Myocyte (in vitro differentiated cells): ENCODE measurements around the gene ST3GAL4. TPM values are rescaled to one million over a fixed set of nuclear protein-coding genes. Genes with fewer than 3 reads are reported as not detected.
"Not testable (repeated sequence)": the region's sequence is repeated elsewhere in the genome, so short reads cannot be mapped to it uniquely, and the experiment has no call there.

ENCODE experiments used
- DNase-seq: peaks from one replicate; pipeline ENCODE4 v3.0.0-alpha.2; 2012; ENCODE audit warnings: low read depth
- total RNA-seq: library from RNA; depleted of rRNA; stranded (reverse); fragments of >200 nt; gene quantifications from 2 replicates; pipeline ENCODE4 v1.2.3, GENCODE V29; 2014

The ST3GAL4 gene
- total RNA-seq, 1 donor from 2014 or later, result 24.2 TPM

DNA sequence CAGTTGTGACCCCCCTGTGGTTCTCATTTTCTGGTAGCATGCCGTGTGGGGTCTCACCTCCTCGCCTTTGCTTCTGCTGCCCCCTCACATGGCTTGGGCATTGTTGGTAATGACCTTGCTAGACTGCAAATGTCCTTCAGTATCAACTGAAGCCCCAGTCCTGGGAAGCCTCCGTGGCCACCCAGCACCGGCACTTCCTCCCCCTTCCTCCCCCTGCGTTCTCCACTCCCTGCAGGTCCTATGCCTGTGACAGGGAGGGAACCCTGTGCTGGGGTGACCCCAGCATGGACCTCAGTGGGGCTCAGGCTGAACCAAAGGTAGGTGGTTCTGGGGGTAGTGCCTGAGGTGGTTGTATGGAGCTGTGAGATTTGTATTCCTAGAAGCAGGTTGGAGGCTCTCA is 5.9 kb downstream of the ST3GAL4 start:
- no peak for DNase-seq

DNA sequence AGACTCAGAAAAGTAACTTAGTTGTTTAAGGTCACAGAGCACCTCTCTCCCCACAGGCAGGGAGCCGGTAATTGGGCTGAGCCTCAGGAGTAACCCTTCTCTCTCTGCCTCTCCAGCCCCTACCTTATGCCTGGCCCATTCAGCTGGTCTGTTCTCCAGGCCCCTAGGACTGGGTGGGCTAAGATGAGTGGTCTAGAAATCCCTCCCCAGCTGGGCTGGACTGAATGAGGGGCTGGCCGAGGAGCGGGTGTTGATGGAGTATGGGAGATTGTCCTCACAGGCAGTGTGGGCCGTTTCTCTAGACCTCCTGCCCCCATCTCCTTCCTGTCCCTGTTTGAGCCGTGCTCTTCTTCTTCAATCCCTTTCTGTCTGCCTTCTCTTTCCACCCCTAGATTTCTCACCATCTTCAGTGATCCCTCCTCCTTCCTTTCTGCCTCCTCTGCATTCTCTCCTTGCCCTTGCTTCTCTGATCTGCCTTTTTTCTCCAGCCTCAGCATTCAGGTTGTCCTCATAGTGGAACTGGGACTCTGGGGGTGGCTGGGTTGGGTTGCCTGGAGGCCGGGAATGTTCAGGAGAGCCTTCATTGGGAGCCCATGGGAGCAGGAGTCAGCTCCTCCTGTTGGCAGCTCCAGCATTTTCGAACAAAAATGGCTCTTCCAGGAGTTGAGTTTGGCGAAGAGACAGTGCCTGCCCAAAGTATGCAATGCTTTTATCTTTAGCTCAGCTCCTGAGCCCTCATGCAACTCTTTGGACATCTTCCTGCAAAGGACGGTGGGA is 7.6 kb downstream of the ST3GAL4 start:
- DNase-seq, result no peak

DNA sequence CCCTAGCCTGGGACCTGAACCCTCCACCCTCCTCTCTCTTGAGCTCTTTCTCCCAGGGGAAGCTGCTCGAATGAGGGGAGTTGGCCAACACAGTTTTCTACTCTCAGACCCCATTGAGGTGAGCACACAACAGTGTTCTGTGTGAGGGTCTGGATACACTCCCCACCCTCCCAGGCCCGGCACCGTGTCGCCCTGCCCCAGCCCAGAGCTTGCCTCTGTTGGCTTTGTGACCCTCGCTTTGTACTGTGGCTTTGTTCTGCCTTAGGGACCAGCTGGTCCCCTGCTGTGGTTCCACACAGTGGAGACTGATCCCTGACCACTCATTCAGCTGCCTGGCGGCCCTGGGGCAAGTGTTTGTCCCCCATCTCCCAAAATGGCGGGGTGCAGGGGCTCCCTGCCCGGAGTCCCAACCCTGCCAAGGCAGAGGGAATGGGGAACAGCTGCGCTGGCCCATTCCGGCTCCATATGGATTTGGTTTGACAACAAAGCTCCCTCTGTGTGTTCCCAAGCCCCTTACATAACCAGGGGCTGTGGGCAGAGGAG is 8.3 kb downstream of the ST3GAL4 start:
- DNase-seq, result peak; percentile 49

DNA sequence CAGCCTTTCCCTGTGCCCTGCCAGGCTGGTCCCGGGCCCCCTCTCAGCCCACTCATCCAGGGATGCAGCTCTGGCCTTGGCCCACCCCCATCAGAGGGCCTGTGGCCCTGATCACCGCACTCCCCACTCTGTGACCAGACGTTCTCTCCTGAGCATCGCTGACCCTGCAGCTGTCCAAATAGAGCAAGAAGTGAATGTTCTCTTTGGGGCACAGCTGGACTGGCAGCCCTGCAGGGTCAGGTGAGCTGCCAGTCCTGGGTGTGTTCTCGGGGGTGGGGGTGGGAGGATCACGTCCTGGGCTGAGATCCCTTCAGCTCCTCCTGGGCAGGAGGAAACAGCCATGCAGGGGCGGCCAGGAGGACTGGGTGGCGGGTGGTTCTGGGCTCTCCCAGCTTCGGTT is 9.2 kb downstream of the ST3GAL4 start:
- not testable (repeated sequence) for DNase-seq

DNA sequence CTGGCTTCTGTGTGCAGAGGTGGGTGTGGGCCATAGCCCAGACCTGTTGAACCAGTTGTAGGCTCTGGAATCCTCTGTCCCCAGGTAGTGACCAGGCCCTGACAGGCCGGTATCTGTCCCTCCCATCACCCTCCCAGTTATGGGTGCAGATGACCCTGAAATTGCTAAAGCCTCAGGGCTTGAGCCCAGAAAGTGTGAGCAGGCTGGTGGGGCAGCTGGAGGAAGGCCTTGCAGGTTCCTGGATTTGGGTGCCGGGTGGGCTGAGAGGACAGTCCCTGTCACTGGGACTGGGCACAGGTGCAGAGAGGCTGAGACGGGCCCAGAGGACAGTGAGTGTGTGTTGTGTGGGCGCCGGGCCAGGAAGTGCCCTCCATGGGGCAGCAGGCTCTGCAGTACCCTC is 10.0 kb downstream of the ST3GAL4 start:
- not testable (repeated sequence) for DNase-seq

DNA sequence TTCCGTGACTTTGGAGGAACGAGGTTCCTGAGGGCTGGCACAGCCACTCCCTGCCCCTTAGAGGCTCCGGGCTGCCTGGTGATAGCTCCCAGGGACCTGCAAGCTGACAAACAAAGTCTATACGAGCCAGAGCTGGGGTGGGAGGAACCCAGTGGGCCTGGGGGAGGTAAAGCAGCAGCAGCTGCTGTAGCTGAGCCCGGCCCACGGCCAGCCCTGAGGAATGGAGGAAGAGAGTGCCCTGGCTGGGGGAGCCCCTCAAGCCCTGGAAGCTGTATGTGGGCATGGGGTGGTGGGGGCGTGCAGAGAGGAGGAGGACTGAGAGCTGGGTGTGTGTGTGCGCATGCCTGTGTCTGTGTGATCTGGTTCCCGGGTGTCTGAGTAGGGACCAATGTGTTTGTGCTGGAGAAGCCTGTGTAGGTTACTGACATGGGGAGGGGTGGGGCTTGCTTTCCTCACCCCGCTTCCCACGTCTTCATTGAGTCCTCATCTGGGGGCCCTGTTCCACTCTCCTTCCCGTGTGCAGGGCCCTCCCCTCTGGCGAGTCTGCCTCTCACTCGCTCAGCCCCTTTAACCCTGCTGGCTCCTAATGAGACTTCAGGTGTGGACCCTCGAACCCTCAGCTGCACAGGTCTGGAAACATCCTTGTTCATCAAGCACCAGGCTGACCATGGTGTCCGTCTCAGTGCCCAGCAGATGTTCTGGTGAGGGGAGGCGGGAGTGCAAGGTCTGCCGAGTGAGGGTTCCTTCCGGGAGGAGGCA is 10.8 kb downstream of the ST3GAL4 start:
- no peak for DNase-seq

DNA sequence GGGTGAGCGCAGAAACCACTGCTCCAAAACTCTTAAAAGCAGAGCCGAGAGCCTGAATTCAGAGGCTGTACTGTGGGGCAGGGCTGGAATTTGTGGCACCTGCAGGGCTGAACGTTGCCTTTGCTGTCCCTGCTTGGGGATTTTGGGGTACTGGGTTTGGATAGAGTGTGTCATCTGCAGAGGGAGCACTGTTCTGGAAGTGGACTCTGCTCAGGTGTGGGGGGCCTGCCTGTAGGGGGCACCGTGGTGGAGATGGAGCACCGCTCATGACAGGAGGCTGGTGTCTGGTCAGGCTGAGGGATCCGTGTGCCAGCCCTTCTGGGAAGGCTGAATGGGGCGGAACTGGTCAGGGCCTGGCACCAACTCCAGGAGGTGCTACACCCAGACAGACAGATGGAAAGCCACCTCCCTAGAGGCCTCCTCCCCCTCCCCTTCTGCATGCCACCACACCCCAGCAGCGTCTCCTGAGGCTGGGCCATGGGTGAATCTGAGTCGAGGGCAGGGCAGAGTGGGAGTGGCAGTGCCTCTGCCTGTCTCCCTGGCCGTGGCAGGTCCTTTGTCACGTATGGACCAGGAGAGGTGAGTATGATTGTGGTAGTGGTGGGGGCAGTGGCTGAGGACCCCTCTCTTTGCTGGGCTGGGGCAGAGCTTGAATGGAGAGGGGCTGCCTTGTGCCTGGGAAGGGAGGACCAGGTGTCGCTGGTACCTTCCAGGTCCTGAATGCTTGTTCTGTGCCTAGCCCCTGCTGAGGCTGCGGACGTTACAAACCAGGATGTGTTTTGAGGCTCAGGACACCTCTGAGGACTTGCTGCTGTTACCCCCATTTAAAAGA is 11.6 kb downstream of the ST3GAL4 start:
- not testable (repeated sequence) for DNase-seq

DNA sequence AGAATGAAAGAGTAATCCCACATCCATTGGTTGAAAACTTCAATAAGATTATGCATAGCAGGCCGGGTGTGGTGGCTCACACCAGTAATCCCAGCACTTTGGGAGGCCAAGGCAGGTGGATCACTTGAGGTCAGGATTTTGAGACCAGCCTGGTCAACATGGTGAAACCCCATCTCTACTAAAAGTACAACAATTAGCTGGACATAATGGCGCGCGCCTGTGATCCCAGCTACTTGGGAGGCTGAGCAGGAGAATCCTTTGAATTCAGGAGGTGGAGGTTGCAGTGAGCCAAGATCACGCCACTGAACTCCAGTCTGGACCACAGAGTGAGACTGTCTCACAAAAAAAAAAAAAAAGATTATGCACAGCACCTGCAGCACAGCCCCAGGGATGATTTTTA is 12.3 kb downstream of the ST3GAL4 start:
- DNase-seq, result not testable (repeated sequence)

DNA sequence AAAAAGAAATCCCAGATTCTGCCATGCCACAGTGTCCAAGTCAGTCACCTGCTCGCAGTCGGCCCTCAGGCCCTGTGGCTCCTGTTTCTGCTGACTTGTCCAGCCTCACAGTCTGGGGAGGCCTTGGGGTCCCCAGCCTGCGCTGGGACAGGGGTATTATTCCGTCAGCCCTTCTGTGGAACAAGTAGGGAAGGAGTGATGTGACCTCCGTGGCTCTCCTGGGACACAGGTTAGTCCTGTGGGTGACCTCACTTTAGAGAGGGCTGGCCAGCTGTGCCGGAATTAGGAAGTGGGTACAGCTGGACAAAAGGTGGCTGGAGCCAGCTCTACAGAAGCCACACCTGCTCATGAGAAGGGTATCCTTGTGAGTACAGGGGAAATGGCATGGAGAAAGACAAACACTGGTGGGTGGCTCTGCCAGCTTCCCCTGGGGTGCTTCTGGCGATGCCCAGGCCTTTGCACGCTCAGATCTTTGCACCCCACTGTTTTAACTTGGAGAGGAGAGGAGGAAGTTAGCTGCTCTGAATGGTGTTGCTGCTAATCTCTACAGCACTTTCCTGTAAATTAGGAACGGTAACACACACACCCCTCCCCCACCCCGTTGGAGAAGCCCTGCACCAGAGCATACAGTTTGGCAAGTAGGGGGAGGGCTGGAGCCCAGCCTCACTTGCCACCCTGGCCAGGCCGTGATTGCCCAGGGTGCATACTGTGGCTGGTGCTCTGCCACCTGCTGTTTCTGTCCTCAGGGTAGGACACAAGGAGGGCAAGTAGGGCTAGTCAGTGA is 13.0 kb downstream of the ST3GAL4 start:
- DNase-seq, result peak; percentile 21

DNA sequence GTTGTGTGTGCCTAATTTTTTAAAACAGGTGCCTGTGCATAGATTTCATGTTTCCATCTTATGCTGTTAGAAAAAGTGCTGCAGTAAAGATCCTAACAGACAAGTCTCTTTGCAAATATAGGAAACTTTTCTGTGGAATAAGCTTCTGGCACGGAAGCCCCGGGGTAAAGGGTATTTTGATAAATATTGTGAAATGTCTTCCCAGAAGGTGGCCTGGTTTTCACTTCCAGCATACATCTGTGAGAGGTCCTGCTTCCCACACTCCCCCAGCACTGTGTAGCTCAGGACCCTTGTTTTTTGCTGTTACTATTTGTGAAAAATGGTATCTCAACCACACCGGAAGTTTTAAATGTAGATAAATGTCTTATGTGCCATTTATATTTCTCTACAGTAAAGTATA is 14.5 kb downstream of the ST3GAL4 start:
- DNase-seq, result no peak

DNA sequence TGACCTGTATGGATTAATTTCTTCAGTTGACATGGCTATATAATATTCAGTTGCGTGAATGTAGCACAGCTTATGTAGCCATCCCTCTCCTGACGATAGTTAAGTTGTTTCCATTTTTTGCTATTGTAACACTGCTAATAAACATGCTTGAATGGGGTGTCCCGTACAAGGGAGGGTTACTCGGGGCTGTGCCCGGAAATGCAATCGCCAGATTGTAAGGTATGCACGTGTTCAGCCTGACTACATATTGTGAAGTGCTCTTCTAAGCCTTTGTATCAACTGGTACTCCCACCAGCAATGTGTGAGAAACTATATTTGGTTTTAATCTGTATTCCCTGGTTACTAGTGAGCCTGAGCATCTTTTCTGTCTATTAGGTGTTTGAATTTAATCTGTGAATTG is 16.1 kb downstream of the ST3GAL4 start:
- no peak for DNase-seq

DNA sequence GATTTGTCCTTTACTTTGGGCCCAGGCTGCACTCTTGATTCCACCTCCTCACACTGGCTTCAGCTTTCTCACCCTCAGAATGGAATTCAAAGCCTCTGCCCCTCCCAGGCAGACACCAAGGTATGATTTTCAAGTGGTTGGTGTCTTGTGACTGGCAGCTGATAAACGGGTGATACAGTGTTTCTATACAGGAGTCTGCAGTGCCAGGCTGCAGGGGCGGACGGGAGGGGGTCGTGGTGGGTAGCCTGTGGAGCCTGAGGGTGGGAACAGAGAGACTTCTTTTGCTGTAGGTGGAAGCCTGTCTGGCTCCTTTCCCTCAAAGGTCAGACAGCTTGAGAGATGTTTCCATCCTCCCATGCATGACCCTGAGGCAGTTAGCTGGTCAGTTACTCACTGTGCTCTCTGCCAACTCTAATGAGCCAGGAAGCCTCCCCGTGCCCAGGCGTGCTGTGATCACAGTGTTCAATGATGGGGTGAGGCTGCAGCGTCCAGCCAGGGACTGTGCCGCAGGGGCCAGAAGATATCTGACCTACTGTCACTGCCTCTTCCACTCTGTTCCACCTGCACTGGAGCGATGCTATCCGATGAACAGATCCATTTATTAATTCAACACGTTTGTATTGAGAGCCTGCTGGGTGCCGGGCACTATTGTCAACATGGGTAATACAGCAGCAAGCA is 18.0 kb downstream of the ST3GAL4 start:
- DNase-seq, result peak; percentile 57

DNA sequence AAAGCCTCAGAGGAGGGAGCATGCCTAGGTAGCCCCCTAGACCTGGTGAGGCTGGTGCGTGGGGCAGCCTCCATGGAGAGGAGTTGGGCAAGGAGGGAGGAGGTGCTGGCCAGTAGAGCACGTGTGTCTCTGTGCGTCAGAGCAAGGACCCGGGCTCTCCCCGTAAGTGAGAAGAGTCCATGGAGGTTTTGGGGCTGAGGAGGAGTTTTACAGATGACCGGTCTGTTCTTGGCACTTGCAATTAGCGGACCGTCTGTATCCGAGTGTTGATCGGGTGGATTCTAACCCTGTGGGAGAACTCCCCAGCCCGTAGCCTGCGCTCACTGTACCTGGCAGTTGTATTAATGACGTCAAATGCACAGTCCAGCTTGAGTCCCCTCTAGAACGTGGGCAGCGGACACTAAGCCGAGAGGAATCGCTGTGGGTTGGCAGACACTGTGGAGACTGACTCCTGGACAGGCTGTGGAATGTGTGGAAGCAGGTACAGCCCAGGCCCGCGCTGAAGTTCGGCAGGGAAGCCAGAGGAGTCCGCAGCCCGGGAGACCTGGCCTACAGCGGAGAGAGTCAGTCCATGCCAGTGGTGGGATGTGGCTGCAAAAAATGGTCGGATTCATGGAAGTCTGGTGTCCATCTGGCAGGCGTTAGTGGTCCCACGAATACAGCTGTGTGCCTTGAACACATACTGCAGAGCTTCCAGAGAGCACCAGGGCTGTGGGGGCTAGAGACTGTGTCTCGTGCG is 19.2 kb downstream of the ST3GAL4 start:
- not testable (repeated sequence) for DNase-seq

DNA sequence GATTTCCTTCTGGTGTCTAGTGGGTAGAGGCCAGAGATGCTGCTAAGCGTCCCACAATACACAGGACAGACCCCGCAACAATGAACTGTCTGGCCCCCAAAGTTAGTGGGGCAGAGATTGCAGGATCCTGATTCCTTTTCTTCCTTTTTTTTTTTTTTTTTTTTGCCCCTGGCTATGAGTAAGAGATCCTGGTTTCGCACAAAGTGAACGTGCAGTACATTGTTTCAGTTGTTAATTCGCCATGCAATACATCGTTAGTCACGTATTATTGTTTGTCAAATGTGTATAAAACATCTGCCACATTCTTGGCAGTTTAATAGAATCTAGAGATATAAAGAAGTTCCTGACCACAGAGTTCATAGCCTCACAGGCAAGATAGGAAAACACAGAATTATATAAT is 20.2 kb downstream of the ST3GAL4 start:
- DNase-seq, result no peak

DNA sequence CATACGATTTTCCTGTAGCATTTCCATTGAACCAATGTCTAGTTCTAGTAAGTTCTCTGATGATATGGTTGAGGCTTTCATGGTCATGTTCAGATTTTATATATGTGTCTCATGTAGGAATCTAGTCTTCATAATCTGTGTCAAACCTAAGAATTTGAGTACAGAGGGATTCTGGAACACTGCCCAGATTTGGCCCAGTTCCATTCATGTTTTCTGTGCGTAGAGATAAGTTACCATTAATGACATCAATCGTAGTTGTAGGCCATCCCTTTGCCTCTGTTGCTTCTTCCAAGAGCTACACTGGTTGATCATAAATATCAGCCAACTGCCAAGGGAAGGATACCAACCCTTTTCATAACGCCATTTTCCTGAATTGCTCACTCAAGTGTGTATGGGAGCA is 23.3 kb downstream of the ST3GAL4 start:
- no peak for DNase-seq

DNA sequence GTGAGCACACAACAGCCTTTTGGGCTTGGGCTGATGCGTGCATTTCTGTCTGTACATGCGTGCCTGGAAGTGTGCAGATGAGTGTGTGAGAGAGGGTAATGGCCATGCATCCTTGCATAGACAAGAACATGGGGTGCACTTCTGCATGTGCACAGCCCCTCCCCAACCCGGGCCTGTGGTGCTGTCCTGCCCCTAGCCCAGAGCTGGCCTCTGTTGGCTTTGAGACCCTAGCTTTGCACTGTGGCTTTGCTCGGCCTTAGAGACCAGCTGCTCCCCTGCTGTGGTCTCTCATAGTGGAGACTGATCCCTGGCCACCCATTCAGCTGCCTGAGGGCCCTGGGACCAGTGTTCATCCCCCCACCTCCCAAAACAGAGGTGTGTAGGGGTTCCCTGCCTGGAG is 25.4 kb downstream of the ST3GAL4 start:
- no peak for DNase-seq

DNA sequence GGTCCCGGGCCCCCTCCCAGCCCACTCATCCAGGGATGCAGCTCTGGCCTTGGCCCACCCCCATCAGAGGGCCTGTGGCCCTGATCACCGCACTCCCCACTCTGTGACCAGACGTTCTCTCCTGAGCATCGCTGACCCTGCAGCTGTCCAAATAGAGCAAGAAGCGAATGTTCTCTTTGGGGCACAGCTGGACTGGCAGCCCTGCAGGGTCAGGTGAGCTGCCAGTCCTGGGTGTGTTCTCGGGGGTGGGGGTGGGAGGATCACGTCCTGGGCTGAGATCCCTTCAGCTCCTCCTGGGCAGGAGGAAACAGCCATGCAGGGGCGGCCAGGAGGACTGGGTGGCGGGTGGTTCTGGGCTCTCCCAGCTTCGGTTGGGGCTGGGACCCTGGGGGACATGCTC is 26.5 kb downstream of the ST3GAL4 start:
- not testable (repeated sequence) for DNase-seq

DNA sequence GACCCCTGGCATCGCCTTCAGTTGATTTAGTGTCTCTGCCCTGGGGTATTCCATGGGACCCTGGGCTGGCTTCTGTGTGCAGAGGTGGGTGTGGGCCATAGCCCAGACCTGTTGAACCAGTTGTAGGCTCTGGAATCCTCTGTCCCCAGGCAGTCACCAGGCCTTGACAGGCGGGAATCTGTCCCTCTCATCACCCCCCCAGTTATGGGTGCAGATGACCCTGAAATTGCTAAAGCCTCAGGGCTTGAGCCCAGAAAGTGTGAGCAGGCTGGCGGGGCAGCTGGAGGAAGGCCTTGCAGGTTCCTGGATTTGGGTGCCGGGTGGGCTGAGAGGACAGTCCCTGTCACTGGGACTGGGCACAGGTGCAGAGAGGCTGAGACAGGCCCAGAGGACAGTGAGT is 27.2 kb downstream of the ST3GAL4 start:
- DNase-seq, result not testable (repeated sequence)
